Activated T-helper 1 cell treated with Interleukin-2 at 50 U/mL for 16 hours (primary cell): ENCODE data around the gene BAIAP2.

Experiments
- DNase-seq: peaks from one replicate; pipeline ENCODE4 v3.0.0-alpha.2; 2020; ENCODE audit warnings: low read depth

The BAIAP2 gene, protein sequence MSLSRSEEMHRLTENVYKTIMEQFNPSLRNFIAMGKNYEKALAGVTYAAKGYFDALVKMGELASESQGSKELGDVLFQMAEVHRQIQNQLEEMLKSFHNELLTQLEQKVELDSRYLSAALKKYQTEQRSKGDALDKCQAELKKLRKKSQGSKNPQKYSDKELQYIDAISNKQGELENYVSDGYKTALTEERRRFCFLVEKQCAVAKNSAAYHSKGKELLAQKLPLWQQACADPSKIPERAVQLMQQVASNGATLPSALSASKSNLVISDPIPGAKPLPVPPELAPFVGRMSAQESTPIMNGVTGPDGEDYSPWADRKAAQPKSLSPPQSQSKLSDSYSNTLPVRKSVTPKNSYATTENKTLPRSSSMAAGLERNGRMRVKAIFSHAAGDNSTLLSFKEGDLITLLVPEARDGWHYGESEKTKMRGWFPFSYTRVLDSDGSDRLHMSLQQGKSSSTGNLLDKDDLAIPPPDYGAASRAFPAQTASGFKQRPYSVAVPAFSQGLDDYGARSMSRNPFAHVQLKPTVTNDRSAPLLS

DNA sequence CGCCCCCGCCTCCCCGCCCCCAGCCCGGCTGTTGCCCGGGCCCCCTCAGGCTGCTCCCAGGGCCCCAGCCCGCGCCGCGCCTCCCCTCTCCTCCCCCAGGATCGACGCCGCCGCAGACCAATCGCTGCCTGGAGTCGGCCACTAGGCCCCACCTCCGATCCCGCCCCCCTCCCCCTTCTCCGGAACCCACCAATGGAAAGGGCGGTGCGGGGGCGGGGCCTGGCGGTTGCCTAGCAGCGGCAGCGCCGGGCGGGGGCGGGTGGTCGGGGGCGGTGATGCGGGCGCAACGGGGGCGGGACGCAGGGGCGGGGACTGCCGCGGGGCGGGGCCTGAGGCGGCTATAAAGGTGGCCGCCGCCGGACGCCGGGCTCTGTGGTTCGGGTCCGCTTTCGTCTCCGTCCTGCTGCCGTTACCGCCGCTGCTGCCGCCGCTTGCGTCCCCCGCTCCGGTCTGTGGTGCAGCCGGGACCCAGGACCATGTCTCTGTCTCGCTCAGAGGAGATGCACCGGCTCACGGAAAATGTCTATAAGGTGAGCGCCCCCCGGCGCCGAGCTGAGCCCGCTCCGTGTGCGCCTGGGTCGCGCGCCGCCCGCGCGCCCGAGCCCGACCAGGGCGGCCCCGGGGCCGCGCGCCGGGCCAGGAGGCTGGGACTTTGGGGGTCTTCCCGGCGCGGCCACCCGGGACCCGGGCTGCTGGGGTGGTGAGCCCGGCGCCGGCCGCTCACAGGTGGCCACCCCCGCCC is at the start of gene BAIAP2:
Gene BAIAP2, plus strand, starts transcription at position 373 of the 742 bp plus-strand sequence. Its CDS starts 104 bp downstream, at position 477.
- peak; percentile 96 for DNase-seq

DNA sequence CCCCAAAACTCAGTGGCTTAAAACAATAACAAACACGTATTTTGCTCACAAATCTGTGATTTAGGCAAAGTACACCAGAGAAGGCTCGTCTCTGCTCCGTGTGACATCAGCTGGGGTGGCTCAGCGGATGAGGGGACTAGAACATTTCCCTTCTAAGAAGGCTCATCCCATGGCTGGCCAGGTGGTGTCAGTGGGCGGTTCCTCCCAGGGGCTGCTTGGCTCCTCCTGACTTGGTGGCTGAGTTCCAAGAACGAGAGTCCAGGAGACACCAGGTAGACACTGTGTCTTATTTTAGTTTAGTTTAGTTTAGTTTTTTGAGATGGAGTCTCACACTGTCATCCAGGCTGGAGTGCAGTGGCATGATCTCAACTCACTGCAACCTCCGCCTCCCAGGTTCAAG is 48.9 kb upstream of the BAIAP2 start:
- DNase-seq, result no peak

DNA sequence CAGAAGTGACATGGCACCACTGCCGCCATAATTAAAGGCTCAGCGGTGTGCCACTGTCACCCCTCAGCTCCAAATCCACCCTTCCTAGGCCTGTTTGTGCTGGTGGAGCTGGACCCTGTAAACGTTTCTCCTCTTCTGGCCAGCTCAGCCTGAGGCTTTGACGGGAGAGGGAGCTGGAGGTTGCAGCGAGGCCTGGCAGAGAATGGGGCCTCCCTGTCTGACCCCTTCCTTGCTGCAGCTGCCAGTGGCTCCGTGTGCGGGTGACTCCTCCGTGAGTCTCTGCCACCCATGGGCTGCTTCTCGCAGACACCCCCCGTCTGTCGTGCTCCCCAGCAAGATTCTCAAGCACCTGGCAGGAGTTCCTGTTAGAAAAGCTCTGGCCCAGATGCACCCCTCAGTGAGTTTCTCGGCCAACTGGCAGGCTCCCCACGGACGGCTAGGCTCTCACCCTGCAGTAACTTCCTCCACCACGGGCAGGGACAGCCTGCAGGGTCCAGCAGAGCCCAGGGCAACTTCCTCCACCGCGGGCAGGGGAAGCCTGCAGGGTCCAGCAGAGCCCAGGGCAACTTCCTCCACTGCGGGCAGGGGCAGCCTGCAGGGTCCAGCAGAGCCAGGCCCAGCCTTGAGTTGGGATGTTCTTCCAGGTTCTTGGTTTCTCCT is 48.0 kb upstream of the BAIAP2 start:
- no peak for DNase-seq

DNA sequence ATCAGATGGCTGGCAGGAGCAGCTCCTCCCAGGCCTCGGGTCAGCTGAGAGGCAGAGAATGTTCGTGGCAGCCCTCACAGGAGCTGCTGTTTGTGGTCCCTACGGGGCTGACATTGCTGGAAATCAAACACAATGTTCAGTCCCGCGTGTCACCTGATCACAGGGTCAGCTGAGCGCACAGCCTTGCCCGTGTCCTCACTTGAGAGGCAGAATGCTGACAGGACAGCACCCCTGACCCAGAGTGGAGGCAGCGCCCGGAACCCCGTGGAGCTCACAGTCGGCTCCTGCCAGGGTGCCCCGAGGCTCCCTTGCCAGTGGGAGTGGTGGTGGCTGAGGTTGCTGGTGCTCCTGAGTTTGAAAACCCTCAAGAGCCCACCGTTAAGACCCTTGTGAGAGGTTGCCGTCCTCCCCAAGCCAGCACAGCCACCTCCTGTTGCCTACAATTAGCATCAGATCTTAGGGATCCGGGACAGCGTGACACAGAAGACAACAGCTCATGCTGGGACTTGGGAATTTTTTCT is 47.0 kb upstream of the BAIAP2 start:
- no peak for DNase-seq

DNA sequence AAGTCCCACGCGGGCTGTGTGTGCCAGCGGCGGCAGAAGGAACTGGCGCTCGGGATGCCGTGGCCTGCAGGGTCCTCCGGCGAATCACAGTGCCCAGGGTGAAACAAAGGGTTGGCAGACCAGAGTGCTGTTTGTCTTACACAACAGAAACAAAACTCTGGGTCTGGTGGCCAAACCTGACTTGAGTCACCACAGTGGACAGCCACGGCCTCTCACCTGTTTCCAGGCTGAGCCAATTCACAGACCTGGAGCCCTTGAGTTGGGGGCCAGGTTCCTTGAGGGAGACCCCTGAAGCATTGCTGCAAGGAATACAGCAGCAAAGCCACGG is 45.4 kb upstream of the BAIAP2 start:
- DNase-seq, result no peak

DNA sequence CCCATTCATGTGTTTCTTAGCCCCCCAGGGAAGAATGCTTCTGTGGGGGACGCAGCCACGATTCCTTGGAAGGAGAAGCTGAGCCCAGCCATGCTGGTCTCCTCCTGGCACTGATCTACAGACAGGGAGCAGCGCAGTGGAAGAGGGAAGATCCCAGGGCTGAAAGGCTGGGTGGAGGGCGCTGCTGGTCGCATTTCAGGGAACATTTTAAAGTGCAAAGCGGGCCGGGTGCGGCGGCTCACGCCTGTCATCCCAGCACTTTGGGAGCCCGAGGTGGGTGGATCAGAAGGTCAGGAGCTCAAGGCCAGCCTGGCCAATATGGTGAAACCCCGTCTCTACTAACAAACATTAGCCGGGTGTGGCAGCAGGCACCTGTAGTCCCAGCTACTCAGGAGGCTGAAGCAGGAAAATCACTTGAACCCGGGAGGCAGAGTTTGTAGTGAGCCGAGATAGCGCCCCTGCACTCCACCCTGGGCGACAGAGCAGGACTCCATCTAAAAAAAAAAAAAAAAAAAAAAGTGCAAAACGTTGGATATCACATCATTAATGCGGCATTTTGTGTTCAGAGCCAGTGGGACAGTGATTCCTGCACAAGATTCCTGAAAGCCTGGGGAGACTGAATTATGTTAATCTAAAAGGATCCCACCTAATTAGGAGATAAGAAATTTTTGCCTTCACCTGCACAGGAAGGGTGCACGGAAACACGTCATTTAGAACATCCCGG is 43.9 kb upstream of the BAIAP2 start:
- no peak for DNase-seq

DNA sequence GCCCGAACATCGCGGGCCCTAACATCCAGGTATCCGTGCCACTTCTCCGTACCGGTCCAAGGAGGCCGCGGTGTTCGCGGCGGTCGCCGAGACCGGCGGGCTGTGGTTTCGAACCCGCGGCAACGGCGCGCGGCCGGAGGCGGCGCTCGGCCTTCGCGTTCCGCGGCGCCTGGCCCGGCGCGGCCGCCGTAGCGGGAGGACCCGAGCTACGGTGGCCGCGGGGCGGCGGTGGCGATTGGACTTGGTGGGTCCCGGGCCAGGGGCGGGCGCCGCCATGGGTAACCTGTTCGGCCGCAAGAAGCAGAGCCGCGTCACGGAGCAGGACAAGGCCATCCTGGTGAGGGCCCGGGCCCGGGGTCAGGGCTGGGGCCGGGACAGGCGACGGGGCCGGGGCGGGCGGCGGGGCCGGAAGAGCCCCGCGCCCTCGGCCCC is 43.3 kb upstream of the BAIAP2 start, which contains the start of gene CHMP6:
Gene CHMP6, plus strand, starts transcription at position 197 of the 432 bp plus-strand sequence. Its CDS starts 78 bp downstream, at position 275.
- peak; percentile 56 for DNase-seq

DNA sequence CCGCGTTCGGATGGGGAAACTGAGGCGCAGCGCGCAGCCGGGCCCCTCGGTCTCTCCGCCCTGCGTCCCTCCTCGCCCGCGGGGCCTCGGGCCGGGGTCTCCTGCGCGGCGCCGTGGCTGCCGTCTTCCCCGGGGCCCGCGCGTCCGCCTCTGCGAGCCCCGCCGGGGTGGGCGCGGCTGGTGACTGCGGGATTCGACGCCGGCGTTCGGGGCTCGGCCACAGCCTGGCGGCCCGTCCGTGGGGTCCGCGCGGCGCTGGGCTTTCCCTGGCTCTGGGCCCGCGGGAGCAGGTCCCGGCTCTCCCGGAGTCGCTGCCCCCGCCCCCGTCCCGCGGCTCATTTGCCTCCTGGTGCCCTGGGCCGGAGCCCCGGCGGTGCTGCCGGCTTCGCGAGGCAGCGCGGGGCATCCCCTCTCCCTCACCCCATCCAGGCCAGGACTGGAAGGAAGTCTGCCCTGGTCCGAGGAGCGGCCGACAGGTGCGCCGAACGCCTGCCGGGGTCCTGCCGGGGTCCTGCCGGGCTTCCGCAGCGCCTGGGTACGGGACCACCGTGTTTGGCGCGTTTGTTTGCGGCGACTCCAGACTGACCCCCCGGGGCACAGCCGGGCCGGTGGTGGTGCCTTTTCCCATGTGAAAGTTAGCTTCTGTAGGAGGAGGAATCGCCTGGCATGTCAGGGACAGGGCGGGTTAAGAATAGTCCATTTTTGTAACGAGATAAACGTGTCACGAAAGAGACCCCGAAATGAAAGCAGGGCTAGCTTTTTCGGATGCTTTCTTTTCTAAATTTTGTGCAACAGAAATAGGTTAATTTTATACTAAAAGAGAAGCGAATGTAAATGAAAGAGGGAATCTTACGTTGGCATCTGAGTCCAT is 42.6 kb upstream of the BAIAP2 start:
- no peak for DNase-seq

DNA sequence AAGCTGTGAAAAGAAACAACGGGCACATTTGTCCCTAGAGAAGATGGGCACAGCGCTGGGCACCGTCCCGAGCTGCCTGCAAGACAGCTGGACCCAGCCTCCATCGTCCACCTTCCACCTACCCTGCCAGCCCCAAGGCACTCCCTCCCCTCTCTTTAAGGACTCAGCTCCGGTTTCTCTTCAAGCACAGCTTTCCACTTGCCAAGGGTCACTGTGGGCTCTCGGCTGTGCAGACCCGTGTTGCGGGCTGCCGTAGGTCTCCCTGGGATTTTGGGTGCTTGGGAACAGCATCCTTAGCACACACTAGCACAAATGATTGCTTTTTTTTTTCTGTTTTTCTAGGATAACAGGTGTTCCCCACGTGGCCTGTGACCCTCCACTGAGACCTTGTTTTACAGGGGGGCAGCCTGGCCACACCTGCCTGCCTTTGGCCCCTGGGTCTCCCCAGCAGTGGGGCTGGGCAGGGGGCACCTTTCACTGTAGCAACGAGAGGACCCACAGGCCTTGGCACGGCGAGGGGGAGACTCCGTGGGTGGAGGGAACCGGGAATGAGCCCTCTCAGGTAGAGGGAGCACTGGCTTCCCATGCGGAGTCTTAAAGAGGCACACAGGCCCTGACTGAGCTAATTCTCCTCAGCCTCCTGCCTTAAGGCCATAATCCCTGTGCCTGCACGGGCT is 41.9 kb upstream of the BAIAP2 start:
- no peak for DNase-seq

DNA sequence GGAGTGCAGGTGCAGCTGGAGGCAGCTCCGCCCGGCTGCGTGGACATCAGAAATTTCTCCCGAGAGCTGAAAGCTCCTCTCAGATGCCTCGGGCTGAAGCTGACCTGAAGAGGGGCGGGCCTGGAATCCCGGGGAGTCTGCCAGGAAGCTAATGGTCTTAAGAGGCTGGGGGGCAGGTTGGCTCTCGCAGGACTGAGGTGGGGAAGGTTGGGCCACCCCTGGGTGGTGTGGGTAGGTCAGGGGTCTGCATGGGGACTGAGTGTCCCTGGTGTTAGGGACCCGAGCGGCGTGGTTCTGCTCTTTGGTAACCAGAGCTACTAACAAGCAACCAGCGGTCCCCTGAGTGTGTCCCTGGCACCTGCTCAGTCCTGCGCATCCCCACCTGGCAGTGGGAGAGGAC is 39.8 kb upstream of the BAIAP2 start:
- DNase-seq, result no peak

DNA sequence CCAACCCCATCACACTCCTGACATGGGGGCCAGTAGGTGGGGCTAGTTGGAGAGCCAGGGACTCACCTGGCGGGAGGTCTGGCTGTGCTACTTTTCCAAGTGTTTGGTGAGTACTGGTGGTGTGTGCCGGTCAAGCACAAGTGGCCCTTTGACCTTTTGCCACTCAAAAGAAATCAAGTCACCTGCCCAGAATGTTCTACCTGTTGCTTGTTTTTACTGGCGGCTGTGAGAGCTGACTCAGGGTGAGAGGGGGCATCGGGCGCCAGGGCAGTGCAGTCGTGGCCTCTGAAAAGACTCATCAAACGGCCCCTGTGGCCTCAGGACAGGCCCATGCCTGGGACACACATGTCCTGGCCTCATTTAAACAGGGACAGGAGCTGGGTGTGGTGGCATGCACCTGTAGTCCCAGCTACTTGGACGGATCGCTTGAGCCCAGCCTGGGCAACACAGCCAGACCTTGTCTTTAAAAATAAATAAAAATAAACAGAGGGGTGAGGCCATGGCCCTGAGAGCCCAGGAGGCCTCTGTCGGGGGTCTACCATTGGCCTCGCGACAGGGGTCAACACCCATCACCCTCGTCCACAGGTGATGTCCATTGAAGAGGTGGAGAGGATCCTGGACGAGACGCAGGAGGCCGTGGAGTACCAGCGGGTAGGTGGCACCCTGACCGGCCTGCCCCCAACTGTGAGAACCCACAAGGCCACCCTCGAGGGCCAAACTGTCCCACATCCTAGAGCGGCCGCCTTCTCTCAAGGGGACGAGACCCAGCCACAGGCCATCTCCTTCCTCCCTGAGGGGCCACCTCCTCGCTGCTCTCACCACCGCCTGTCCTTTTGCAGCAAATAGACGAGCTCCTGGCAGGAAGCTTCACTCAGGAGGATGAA is 38.3 kb upstream of the BAIAP2 start:
- no peak for DNase-seq

DNA sequence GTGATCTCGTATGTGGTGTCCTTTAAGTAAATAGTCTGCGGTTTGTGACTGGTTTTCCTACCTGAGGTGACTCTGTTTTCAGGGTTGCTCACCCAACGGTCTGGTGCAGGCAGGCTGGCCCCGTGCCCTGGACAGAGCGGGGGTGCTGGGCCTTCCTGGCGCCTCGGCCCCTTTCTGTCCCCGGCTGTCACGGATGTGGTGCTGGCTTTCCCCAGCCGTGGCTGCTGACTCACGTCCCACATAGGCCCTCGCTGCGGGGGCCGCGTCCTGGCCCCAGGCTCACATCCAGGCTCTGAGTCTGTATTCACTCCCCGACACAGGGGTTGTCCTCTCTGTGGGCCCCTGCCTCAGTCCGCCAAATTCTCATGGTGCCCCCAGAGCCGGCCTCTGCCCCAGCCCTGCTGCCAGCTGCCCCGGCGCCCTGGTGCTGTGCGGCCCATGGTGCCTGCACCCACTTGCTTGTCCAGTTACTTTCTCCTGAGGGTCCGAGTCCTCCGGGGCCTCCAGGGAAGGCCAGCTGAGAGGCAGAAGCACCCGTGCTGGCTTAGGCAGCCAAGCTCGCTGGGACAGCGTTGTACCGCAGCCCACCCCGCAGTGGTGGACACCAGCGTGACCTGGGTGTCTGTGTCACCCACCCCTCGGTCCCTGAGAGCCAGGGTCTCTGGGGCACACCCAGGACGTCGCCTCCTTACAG is 37.4 kb upstream of the BAIAP2 start:
- DNase-seq, result no peak

DNA sequence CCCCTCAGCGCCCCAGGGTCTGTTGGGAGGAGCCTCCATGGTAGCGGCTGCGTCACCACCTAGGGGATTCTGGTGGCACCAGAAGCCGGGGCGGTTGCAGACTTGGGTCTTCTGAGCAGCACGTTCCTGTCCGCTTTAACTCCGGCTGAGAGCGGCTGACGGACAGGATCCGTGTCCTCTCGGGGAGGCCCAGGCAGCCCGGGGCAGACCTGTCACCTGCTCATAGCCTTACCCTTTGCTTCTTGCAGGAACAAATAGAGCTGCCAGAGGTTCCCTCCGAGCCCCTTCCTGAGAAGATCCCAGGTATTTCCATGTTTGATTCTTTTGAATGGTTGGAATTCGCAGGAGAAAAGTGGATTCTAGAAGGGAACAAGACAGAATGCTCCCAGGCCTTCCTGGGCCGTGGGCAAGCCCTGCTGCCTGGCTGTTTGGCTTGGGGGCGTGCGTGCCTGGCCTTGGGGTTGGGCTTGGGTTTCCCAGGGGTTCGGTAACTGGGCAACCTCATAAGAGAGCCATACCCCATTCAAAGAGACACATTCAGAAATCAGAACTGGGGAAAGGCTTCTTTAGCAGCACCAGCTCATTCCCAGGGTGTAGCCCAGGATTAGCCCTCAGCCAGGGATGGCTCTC is 36.7 kb upstream of the BAIAP2 start:
- no peak for DNase-seq

DNA sequence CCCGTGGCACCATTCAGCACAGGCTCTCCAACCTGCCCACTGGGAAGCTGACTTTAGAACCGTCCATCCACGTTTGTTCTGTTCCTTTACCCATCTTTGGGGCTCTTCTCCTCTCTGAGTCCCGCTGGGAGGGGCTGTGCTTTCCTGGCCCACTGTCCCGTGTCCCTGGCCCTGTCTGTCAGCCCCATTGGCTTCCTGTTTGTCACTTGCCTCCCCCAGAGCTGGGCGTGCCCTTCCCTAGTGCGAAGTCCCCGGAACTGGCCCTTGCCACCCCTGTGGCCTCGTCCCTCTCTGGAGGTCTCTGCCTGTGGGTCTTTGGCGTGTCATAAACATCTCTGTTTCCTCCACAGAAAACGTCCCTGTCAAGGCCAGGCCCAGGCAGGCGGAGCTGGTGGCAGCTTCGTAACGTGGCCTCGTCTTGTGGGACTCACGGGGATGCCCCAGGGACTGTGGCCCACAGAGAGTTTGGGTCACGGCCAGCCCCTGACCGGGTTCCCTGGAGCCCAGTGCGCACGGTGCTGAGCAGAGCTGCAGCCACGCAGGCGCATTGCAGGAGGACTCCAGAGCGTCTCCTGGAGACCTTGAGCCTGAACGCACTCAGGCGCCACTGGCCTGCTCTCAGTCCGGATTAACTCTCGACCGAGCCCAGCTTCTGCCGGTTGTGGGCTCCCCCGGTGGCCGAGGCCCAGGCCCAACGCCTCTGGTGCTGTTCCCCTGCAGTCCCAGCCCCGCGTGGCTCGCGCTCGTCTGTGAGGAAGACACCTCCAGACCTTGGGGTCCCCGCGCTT is 36.0 kb upstream of the BAIAP2 start:
- DNase-seq, result no peak

DNA sequence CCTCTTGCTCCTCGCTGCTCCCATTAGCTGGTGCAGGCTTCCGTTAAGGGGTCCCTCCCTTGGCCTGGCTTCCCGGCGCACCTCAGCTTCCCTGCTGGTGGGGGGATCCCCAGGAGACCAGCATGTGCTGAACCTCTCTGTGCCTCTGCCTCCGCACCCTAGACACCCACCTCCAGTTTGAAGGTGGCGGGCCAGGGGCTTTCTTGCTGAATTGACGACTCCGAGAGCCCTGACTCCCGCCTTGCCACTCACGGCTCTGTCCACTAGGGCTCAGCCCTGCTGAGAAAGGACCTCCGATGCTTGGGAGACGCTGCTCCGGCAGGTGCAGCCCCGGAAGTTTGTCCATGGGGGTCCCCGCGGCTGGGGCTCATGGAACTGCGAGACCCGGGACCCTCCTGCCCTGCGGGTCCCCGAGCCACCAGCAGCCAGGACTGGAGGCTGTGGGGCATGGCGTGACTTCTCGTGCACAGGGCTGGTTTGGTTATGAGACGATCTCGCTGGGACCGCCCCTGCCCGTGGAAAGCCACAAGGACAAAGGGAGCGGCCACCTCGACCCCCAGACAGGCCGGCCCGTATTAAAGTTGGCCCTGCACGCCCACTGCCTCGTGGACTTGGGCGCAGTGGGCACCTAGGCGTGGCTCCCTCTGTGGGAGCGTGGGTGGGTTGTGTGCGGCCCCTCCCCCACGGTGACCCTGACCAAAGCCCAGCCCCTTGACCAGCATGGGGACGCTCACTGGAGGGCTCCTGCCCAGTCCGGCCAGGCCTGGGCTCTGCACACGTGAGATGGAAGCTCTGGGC is 35.2 kb upstream of the BAIAP2 start:
- no peak for DNase-seq

DNA sequence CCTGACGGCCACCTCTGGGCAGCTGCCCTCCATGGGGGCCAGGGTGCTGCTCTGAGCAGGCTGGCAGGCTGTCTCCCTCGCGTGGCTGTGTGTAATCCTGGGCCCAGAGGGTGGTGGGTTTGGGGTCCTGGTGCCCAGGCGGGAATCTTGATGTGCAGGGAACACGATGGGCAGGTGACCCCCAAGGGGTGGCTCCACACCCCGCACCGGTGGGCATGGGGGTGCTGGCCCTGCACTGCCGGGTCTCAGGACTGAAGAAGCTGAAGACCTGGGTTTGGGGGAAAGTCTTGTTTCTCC is 34.7 kb upstream of the BAIAP2 start:
- no peak for DNase-seq
